GM12878 (cell line): ENCODE results near the gene FUT7. TPM values are rescaled to one million over a fixed set of nuclear protein-coding genes. Genes with fewer than 3 reads are reported as not detected.

ENCODE experiments used
- CEBPB ChIP-seq, 2 experiments: fragments of 150-350 bp in 1 of 2; IDR thresholded peaks; 2 replicates each; pipeline ENCODE4 v1.6.1; 2012 to 2014; ENCODE audit warnings: low read depth in 2 of 2, low read length in 2 of 2, borderline replicate concordance in 1 of 2, inconsistent platforms in 1 of 2
- CHD1 ChIP-seq: IDR thresholded peaks from 2 replicates; pipeline ENCODE4 v1.6.1; 2012; ENCODE audit warnings: low read depth, low read length, improper control_type of control experiment
- CHD4 ChIP-seq: fragments of 200-600 bp; sonication (generic); IDR thresholded peaks from 2 replicates; pipeline ENCODE4 v1.6.1; 2016; ENCODE audit warnings: mild to moderate bottlenecking
- ESRRA ChIP-seq: IDR thresholded peaks from 2 replicates; pipeline ENCODE4 v1.6.1; 2012; ENCODE audit warnings: mild to moderate bottlenecking, low read length, improper control_type of control experiment
- IKZF2 ChIP-seq, 2 experiments: fragments of 450-650 bp; IDR thresholded peaks; 2 replicates each; pipeline ENCODE4 v1.6.1; 2017; ENCODE audit warnings: mild to moderate bottlenecking in 2 of 2, moderate library complexity in 2 of 2
- KAT2A ChIP-seq: conservative IDR thresholded peaks from 2 replicates; pipeline ENCODE4 v1.6.1; 2011; ENCODE audit warnings: low read depth, low read length; ENCODE audit not compliant: control insufficient read depth
- MEF2A ChIP-seq: IDR thresholded peaks from 2 replicates; pipeline ENCODE4 v1.6.1; 2011; ENCODE audit warnings: low read depth, mild to moderate bottlenecking, low read length, moderate library complexity; ENCODE audit not compliant: insufficient read depth
- MYC ChIP-seq: IDR thresholded peaks from 2 replicates; pipeline ENCODE4 v1.6.1; 2011; ENCODE audit warnings: mild to moderate bottlenecking, low read length, moderate library complexity, inconsistent platforms; ENCODE audit not compliant: insufficient read depth, insufficient replicate concordance, insufficient read length, severe bottlenecking
- NR2F1 ChIP-seq: fragments of 450-650 bp; conservative IDR thresholded peaks from 2 replicates; pipeline ENCODE4 v1.6.1; 2017; ENCODE audit warnings: mild to moderate bottlenecking
- RELA ChIP-seq: fragments of 450-650 bp; IDR thresholded peaks from 2 replicates; pipeline ENCODE4 v1.8.0; 2014; ENCODE audit warnings: borderline replicate concordance; ENCODE audit not compliant: partially characterized antibody
- SUZ12 ChIP-seq: fragments of 200-600 bp; sonication (generic); IDR thresholded peaks from one replicate; pipeline ENCODE4 v1.6.1; 2018; ENCODE audit warnings: antibody characterized with exemption, mild to moderate bottlenecking; ENCODE audit not compliant: unreplicated experiment
- polyA plus RNA-seq, 11 experiments: library from polyadenylated mRNA; depleted of rRNA in 4 of 11; unstranded in 6 of 11; stranded (reverse) in 5 of 11; fragments of >200 nt; fragmentation: Nextera tagmentation in 4 of 11; fragmentation: Illumina TruSeq in 1 of 11; extraction: Ambion mirVana in 4 of 11; extraction: Trizol in 1 of 11; gene quantifications; 1 replicate in 1 of 11; 2 replicates in 10 of 11; pipeline versions ENCODE4 v1.2.1 to v1.2.3, GENCODE V29; 2011 to 2016; ENCODE audit warnings: inconsistent platforms in 2 of 11, missing spikeins in 2 of 11, low read depth in 1 of 11
- total RNA-seq, 4 experiments: library from RNA; depleted of rRNA in 3 of 4; stranded (reverse); fragments of >200 nt in 3 of 4; fragmentation: Illumina TruSeq in 1 of 4; extraction: Trizol in 1 of 4; gene quantifications; 2 replicates each; pipeline versions ENCODE4 v1.2.1 to v1.2.3, GENCODE V29; 2013 to 2021
- TF ChIP-seq, protein P1 (sequence below): IDR thresholded peaks from 2 replicates; pipeline ENCODE4 v1.6.1; 2011; ENCODE audit warnings: borderline replicate concordance, low read depth, mild to moderate bottlenecking, moderate library complexity, low read length; ENCODE audit not compliant: insufficient read depth, poor library complexity, severe bottlenecking
- TF ChIP-seq, protein P2 (sequence below): fragments of 450-650 bp; IDR thresholded peaks from 2 replicates; pipeline ENCODE4 v1.6.1; 2016; ENCODE audit warnings: mild to moderate bottlenecking
- TF ChIP-seq, protein P3 (sequence below): fragments of 450-650 bp; IDR thresholded peaks from 2 replicates; pipeline ENCODE4 v1.6.1; 2018; ENCODE audit warnings: mild to moderate bottlenecking, low read depth, moderate library complexity; ENCODE audit not compliant: partially characterized antibody
- TF ChIP-seq, protein P4 (sequence below): IDR thresholded peaks from 2 replicates; pipeline ENCODE4 v1.6.1; 2012; ENCODE audit warnings: mild to moderate bottlenecking, low read depth, low read length
- TF ChIP-seq, protein P5 (sequence below): fragments of 450-650 bp; IDR thresholded peaks from 2 replicates; pipeline ENCODE4 v1.6.1; 2017; ENCODE audit warnings: low read depth, mild to moderate bottlenecking, moderate library complexity

The FUT7 gene
- total and polyA plus RNA-seq, 10 of the 15 experiments (the other 5 are each of a cell fraction or from before 2014, with no cell fraction given), result 0.04 to 0.62 (median 0.20) TPM; not detected in 2

DNA sequence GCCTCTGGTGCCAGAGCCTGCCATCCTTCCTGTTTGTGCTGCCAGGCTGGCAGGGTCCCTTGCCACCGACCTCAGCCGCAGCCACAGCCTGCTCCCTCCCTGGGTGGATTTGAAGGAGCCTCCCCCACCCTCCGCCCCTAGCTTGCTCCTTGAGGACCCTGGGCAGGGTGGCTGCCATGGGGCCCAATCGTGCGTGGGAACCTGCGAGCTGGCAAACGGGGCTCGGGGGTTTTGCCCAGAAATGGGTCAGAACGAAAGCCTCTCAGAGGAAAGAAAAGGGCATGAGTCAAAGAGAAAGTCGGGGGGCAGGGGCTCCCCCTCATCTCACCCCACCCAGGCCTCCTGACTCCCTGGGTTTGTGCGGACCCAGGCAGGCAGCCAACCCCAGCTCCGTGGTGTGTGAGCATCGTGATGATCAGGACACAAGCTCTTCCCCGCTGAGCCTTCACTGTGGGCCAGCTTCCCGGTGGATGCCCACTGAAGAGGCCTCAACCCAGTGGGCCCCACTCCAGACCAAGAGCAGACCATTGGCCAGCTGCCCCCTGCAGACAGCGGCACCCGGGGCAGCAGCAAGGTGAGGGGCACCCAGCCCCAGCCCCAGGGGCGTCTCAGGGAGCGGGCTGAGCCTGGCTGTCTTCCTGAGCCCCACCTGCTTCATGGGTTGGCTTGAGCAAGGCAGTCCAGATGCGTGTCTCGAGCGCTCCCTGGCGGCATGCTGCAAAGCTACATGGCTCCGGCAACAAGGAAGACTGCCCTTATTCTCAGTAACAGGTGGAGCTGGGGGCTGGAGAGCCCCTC, 3.0 kb upstream of the FUT7 start (continued):
- TF ChIP-seq, protein P1, sequence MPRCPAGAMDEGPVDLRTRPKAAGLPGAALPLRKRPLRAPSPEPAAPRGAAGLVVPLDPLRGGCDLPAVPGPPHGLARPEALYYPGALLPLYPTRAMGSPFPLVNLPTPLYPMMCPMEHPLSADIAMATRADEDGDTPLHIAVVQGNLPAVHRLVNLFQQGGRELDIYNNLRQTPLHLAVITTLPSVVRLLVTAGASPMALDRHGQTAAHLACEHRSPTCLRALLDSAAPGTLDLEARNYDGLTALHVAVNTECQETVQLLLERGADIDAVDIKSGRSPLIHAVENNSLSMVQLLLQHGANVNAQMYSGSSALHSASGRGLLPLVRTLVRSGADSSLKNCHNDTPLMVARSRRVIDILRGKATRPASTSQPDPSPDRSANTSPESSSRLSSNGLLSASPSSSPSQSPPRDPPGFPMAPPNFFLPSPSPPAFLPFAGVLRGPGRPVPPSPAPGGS, result peak; percentile 56
- TF ChIP-seq CEBPB (IDR thresholded peaks at IDR 0.05; ENCODE audit: borderline replicate concordance in 1 of 2, low read depth in 2 of 2, low read length in 2 of 2) (no peak), IKZF2 (IDR thresholded peaks at IDR 0.05) (peak; percentile 66 to 67), MEF2A (no peak), KAT2A (no peak), CHD4 (no peak), MYC (no peak), ESRRA (no peak), SUZ12 (no peak), RELA (peak; percentile 54), CHD1 (no peak), NR2F1 (peak; percentile 42)
- TF ChIP-seq, protein P2, sequence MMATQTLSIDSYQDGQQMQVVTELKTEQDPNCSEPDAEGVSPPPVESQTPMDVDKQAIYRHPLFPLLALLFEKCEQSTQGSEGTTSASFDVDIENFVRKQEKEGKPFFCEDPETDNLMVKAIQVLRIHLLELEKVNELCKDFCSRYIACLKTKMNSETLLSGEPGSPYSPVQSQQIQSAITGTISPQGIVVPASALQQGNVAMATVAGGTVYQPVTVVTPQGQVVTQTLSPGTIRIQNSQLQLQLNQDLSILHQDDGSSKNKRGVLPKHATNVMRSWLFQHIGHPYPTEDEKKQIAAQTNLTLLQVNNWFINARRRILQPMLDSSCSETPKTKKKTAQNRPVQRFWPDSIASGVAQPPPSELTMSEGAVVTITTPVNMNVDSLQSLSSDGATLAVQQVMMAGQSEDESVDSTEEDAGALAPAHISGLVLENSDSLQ, result peak; percentile 50
- TF ChIP-seq, protein P3, sequence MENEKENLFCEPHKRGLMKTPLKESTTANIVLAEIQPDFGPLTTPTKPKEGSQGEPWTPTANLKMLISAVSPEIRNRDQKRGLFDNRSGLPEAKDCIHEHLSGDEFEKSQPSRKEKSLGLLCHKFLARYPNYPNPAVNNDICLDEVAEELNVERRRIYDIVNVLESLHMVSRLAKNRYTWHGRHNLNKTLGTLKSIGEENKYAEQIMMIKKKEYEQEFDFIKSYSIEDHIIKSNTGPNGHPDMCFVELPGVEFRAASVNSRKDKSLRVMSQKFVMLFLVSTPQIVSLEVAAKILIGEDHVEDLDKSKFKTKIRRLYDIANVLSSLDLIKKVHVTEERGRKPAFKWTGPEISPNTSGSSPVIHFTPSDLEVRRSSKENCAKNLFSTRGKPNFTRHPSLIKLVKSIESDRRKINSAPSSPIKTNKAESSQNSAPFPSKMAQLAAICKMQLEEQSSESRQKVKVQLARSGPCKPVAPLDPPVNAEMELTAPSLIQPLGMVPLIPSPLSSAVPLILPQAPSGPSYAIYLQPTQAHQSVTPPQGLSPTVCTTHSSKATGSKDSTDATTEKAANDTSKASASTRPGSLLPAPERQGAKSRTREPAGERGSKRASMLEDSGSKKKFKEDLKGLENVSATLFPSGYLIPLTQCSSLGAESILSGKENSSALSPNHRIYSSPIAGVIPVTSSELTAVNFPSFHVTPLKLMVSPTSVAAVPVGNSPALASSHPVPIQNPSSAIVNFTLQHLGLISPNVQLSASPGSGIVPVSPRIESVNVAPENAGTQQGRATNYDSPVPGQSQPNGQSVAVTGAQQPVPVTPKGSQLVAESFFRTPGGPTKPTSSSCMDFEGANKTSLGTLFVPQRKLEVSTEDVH, result no peak
- TF ChIP-seq, protein P4, sequence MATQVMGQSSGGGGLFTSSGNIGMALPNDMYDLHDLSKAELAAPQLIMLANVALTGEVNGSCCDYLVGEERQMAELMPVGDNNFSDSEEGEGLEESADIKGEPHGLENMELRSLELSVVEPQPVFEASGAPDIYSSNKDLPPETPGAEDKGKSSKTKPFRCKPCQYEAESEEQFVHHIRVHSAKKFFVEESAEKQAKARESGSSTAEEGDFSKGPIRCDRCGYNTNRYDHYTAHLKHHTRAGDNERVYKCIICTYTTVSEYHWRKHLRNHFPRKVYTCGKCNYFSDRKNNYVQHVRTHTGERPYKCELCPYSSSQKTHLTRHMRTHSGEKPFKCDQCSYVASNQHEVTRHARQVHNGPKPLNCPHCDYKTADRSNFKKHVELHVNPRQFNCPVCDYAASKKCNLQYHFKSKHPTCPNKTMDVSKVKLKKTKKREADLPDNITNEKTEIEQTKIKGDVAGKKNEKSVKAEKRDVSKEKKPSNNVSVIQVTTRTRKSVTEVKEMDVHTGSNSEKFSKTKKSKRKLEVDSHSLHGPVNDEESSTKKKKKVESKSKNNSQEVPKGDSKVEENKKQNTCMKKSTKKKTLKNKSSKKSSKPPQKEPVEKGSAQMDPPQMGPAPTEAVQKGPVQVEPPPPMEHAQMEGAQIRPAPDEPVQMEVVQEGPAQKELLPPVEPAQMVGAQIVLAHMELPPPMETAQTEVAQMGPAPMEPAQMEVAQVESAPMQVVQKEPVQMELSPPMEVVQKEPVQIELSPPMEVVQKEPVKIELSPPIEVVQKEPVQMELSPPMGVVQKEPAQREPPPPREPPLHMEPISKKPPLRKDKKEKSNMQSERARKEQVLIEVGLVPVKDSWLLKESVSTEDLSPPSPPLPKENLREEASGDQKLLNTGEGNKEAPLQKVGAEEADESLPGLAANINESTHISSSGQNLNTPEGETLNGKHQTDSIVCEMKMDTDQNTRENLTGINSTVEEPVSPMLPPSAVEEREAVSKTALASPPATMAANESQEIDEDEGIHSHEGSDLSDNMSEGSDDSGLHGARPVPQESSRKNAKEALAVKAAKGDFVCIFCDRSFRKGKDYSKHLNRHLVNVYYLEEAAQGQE, result no peak
- TF ChIP-seq, protein P5, sequence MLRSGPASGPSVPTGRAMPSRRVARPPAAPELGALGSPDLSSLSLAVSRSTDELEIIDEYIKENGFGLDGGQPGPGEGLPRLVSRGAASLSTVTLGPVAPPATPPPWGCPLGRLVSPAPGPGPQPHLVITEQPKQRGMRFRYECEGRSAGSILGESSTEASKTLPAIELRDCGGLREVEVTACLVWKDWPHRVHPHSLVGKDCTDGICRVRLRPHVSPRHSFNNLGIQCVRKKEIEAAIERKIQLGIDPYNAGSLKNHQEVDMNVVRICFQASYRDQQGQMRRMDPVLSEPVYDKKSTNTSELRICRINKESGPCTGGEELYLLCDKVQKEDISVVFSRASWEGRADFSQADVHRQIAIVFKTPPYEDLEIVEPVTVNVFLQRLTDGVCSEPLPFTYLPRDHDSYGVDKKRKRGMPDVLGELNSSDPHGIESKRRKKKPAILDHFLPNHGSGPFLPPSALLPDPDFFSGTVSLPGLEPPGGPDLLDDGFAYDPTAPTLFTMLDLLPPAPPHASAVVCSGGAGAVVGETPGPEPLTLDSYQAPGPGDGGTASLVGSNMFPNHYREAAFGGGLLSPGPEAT, result peak; percentile 71; the same call in 1 of the 2 replicates
